Measurements from ENCODE around the gene PHKB. TPM values are rescaled to one million over a fixed set of nuclear protein-coding genes. Genes with fewer than 3 reads are reported as not detected.

PHKB gene
- polyA plus RNA-seq, 1 donor (not counting 4 experiments of a cell fraction or from before 2014, with no cell fraction given) = 71.7 TPM

DNA sequence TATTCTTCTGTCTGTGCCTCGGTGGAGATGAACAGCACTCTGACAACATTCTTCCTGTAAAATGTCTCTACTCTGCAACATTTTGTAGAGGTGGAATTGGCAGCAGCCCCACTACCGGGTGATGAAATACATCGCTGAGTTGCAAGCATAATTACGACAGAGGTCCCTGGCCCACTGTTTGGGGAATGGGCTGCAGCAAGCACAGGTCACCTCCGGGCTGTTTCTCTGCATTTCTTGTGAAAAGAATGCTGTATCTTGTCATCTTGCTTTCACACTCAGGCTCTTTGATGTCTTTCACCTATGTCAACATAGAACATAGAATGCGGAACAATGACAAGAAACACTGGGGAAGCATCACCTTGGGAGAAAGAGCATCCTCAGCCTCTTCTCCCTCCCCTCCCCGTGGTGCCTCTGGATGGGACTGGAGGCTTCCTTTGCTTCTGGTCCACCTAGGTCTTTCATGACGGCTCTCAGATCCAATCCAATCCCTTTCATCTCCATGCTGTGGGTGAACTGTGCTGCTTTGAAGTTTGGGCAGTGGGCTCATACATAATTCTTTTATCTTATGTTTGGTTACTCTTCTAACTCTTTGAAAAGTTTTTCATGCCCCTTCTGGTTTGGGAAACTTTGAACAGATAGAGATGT is 265.0 kb downstream of the PHKB start:
- Histone ChIP-seq H4K20me1 (ENCODE audit: control insufficient read depth, extremely low read depth, insufficient read depth, low read length) (no peaks in the 10 kb centered on the region), H3K9me1 (ENCODE audit: control insufficient read depth, extremely low read depth, insufficient read depth, low read length) (no peaks in the 10 kb centered on the region), H3K4me1 (ENCODE audit: control insufficient read depth, extremely low read depth, insufficient read depth, low read length) (peaks cover under 1% of the 10 kb centered on the region), H3K4me2 (ENCODE audit: control insufficient read depth, extremely low read depth, insufficient read depth, low read depth, low read length) (no peak overlapping the region), H3K27ac (ENCODE audit: control insufficient read depth, insufficient read depth, low read length) (no peak overlapping the region), H3K36me3 (ENCODE audit: control insufficient read depth in 2 of 2, extremely low read depth in 1 of 2, insufficient read depth in 2 of 2, low read length in 2 of 2) (no peaks in the 10 kb centered on the region), H3K9me3 (ENCODE audit: control insufficient read depth, low read depth, low read length) (no peaks in the 10 kb centered on the region), H3K79me2 (ENCODE audit: control insufficient read depth, insufficient read depth, low read length) (no peaks in the 10 kb centered on the region), H3K9ac (ENCODE audit: control insufficient read depth, extremely low read depth, insufficient read depth, low read length) (no peak overlapping the region), H3K27me3 (ENCODE audit: control insufficient read depth, extremely low read depth, insufficient read depth, low read length) (no peaks in the 10 kb centered on the region), H2AFZ (ENCODE audit: control insufficient read depth, low read length) (no peak overlapping the region), H3K4me3 (ENCODE audit: control insufficient read depth in 2 of 3, extremely low read depth in 1 of 3, insufficient read depth in 2 of 3, low read depth in 1 of 3, low read length in 3 of 3) (no peak overlapping the region)
- dilution Hi-C loops (cut with MboI; ENCODE audit: extremely low pct_ligation_motif_present, low sequenced_read_pairs) = no loop called here
- TF ChIP-seq, protein P1, sequence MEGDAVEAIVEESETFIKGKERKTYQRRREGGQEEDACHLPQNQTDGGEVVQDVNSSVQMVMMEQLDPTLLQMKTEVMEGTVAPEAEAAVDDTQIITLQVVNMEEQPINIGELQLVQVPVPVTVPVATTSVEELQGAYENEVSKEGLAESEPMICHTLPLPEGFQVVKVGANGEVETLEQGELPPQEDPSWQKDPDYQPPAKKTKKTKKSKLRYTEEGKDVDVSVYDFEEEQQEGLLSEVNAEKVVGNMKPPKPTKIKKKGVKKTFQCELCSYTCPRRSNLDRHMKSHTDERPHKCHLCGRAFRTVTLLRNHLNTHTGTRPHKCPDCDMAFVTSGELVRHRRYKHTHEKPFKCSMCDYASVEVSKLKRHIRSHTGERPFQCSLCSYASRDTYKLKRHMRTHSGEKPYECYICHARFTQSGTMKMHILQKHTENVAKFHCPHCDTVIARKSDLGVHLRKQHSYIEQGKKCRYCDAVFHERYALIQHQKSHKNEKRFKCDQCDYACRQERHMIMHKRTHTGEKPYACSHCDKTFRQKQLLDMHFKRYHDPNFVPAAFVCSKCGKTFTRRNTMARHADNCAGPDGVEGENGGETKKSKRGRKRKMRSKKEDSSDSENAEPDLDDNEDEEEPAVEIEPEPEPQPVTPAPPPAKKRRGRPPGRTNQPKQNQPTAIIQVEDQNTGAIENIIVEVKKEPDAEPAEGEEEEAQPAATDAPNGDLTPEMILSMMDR (optimal IDR thresholded peaks at IDR 0.05 in 1 of 3, IDR thresholded peaks at IDR 0.05 in 1 of 3, conservative IDR thresholded peaks at IDR 0.05 in 1 of 3; ENCODE audit: extremely low read depth in 1 of 3, insufficient read depth in 2 of 3, low read length in 3 of 3) = no peak
- DNase-seq (ENCODE audit: low read depth, low spot score) (no peak), FAIRE-seq (no peak)

DNA sequence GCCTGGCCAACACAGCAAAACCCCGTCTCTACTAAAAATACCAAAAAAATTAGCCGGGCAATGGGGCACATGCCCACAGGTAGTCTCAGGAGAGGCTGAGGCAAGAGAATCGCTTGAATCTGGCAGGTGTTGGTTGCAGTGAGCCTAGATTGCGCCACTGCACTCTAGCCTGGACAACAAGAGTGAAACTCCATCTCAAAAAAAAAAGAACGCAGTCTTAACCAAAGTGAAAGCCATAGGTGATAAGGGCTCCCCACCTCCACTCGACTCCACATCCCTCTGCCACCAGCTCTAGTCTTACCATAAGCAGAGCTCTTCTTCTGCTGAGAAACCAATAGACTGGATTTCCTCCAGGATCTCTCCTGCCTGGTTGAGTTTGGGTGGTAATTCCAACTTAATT is 266.0 kb downstream of the PHKB start:
- Histone ChIP-seq H3K4me3 (ENCODE audit: control insufficient read depth in 2 of 3, extremely low read depth in 1 of 3, insufficient read depth in 2 of 3, low read depth in 1 of 3, low read length in 3 of 3) (no peak overlapping the region), H3K4me2 (ENCODE audit: control insufficient read depth, extremely low read depth, insufficient read depth, low read depth, low read length) (no peak overlapping the region), H4K20me1 (ENCODE audit: control insufficient read depth, extremely low read depth, insufficient read depth, low read length) (no peaks in the 10 kb centered on the region), H3K27me3 (ENCODE audit: control insufficient read depth, extremely low read depth, insufficient read depth, low read length) (no peaks in the 10 kb centered on the region), H3K4me1 (ENCODE audit: control insufficient read depth, extremely low read depth, insufficient read depth, low read length) (peaks cover 10% of the 10 kb centered on the region), H3K9me3 (ENCODE audit: control insufficient read depth, low read depth, low read length) (no peaks in the 10 kb centered on the region), H3K27ac (ENCODE audit: control insufficient read depth, insufficient read depth, low read length) (no peak overlapping the region), H3K79me2 (ENCODE audit: control insufficient read depth, insufficient read depth, low read length) (no peaks in the 10 kb centered on the region), H3K36me3 (ENCODE audit: control insufficient read depth in 2 of 2, extremely low read depth in 1 of 2, insufficient read depth in 2 of 2, low read length in 2 of 2) (no peaks in the 10 kb centered on the region), H2AFZ (ENCODE audit: control insufficient read depth, low read length) (no peak overlapping the region), H3K9me1 (ENCODE audit: control insufficient read depth, extremely low read depth, insufficient read depth, low read length) (no peaks in the 10 kb centered on the region), H3K9ac (ENCODE audit: control insufficient read depth, extremely low read depth, insufficient read depth, low read length) (no peak overlapping the region)
- DNase-seq (ENCODE audit: low read depth, low spot score) (no peak), FAIRE-seq (no peak)
- TF ChIP-seq EZH2 (IDR thresholded peaks at IDR 0.05; ENCODE audit: low read length) = no peak
- TF ChIP-seq, protein P1 (optimal IDR thresholded peaks at IDR 0.05 in 1 of 3, IDR thresholded peaks at IDR 0.05 in 1 of 3, conservative IDR thresholded peaks at IDR 0.05 in 1 of 3; ENCODE audit: extremely low read depth in 1 of 3, insufficient read depth in 2 of 3, low read length in 3 of 3) = no peak
- dilution Hi-C loops (cut with MboI; ENCODE audit: extremely low pct_ligation_motif_present, low sequenced_read_pairs) = no loop called here
